Lower leg skin (tissue), 3 donors: ENCODE data around the gene ZNF823.
"Not testable (repeated sequence)": the region's sequence is repeated elsewhere in the genome, so short reads cannot be mapped to it uniquely, and the experiment has no call there.

Experiments
- POLR2A ChIP-seq, 2 donors: fragments of 450-650 bp; IDR thresholded peaks; one replicate each; pipeline ENCODE4 v1.6.1; 2016 to 2017; ENCODE audit warnings: antibody characterized with exemption in 2 of 2, mild to moderate bottlenecking in 1 of 2, moderate library complexity in 1 of 2
- TF ChIP-seq, protein P1 (sequence below), 3 donors: fragments of 450-650 bp; IDR thresholded peaks; one replicate each; pipeline ENCODE4 v1.5.1; 2016; ENCODE audit warnings: antibody characterized with exemption in 3 of 3, mild to moderate bottlenecking in 3 of 3, moderate library complexity in 2 of 3

GRCh38 chr19:11771520-11771919 is 32.8 kb upstream of the ZNF823 start:
- TF ChIP-seq, protein P1, sequence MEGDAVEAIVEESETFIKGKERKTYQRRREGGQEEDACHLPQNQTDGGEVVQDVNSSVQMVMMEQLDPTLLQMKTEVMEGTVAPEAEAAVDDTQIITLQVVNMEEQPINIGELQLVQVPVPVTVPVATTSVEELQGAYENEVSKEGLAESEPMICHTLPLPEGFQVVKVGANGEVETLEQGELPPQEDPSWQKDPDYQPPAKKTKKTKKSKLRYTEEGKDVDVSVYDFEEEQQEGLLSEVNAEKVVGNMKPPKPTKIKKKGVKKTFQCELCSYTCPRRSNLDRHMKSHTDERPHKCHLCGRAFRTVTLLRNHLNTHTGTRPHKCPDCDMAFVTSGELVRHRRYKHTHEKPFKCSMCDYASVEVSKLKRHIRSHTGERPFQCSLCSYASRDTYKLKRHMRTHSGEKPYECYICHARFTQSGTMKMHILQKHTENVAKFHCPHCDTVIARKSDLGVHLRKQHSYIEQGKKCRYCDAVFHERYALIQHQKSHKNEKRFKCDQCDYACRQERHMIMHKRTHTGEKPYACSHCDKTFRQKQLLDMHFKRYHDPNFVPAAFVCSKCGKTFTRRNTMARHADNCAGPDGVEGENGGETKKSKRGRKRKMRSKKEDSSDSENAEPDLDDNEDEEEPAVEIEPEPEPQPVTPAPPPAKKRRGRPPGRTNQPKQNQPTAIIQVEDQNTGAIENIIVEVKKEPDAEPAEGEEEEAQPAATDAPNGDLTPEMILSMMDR (IDR thresholded peaks at IDR 0.05): not testable (repeated sequence)
- not testable (repeated sequence) for TF ChIP-seq POLR2A (IDR thresholded peaks at IDR 0.05)
